Stimulated activated CD8-positive, alpha-beta memory T cell treated with anti-CD3 and anti-CD28 coated beads, Interleukin-2, amount 100 ng/mL, for 1 hour (primary cell): Measurements from ENCODE around the gene SOWAHB.

ENCODE experiments used
- DNase-seq, 2 donors: peaks; one replicate each; pipeline ENCODE4 v3.0.0-alpha.2; 2020; ENCODE audit warnings: low read depth in 2 of 2

SOWAHB gene

DNA sequence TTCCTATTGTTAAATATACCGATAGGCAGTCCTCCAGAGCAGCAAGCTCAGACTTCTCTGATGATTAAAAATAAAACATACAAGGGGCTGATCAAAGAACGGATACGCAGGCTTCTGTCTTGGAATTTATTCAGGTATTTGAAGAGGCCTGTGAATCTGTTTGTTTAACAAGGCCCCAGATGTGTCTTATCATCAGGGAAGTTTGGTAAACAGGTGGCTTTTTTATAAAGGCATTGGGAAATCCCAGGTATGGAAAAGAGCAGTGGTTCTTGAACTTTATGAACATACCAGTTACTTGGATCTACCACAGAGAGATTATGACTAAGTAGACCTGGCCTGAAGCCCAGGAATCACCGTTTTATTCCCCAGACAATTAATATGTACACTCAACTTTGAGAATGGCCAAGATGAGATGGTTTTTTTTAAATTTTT, 47.9 kb downstream of the SOWAHB start:
- no peak for DNase-seq
